Ishikawa (cell line): Measurements from ENCODE around the gene MYL6B.

ENCODE experiments used
- CEBPB ChIP-seq: IDR thresholded peaks from 2 replicates; pipeline ENCODE4 v1.6.1; 2012
- CREB1 ChIP-seq: IDR thresholded peaks from 2 replicates; pipeline ENCODE4 v1.6.1; 2012; ENCODE audit warnings: low read depth
- EGR1 ChIP-seq: IDR thresholded peaks from 2 replicates; pipeline ENCODE4 v1.6.1; 2012
- EP300 ChIP-seq: IDR thresholded peaks from 2 replicates; pipeline ENCODE4 v1.6.1; 2012; ENCODE audit warnings: borderline replicate concordance
- FOXM1 ChIP-seq: IDR thresholded peaks from 2 replicates; pipeline ENCODE4 v1.6.1; 2012; ENCODE audit warnings: low read depth, borderline replicate concordance
- MAX ChIP-seq: IDR thresholded peaks from 2 replicates; pipeline ENCODE4 v1.6.1; 2012
- NFIC ChIP-seq: IDR thresholded peaks from 2 replicates; pipeline ENCODE4 v1.6.1; 2012
- RAD21 ChIP-seq: IDR thresholded peaks from 2 replicates; pipeline ENCODE4 v1.6.1; 2012; ENCODE audit warnings: low read depth
- TAF1 ChIP-seq: IDR thresholded peaks from 2 replicates; pipeline ENCODE4 v1.6.1; 2012; ENCODE audit warnings: low read depth, mild to moderate bottlenecking
- TCF12 ChIP-seq: IDR thresholded peaks from 2 replicates; pipeline ENCODE4 v1.6.1; 2012; ENCODE audit warnings: low read depth
- TEAD4 ChIP-seq: IDR thresholded peaks from 2 replicates; pipeline ENCODE4 v1.6.1; 2012
- USF1 ChIP-seq: IDR thresholded peaks from 2 replicates; pipeline ENCODE4 v1.6.1; 2012
- YY1 ChIP-seq: IDR thresholded peaks from 2 replicates; pipeline ENCODE4 v1.6.1; 2012; ENCODE audit warnings: low read depth
- ZBTB7A ChIP-seq: IDR thresholded peaks from 2 replicates; pipeline ENCODE4 v1.6.1; 2012; ENCODE audit warnings: low read depth
- TF ChIP-seq, protein P1 (sequence below): IDR thresholded peaks from 2 replicates; pipeline ENCODE4 v1.6.1; 2012; ENCODE audit warnings: low read depth, mild to moderate bottlenecking

Gene MYL6B

GRCh38 chr12:56127485-56127887 lies 24.9 kb upstream of the MYL6B start:
- TF ChIP-seq NFIC (peak; percentile 30; the same call in 1 of the 2 replicates), MAX (no peak), CEBPB (no peak), FOXM1 (no peak)

DNA sequence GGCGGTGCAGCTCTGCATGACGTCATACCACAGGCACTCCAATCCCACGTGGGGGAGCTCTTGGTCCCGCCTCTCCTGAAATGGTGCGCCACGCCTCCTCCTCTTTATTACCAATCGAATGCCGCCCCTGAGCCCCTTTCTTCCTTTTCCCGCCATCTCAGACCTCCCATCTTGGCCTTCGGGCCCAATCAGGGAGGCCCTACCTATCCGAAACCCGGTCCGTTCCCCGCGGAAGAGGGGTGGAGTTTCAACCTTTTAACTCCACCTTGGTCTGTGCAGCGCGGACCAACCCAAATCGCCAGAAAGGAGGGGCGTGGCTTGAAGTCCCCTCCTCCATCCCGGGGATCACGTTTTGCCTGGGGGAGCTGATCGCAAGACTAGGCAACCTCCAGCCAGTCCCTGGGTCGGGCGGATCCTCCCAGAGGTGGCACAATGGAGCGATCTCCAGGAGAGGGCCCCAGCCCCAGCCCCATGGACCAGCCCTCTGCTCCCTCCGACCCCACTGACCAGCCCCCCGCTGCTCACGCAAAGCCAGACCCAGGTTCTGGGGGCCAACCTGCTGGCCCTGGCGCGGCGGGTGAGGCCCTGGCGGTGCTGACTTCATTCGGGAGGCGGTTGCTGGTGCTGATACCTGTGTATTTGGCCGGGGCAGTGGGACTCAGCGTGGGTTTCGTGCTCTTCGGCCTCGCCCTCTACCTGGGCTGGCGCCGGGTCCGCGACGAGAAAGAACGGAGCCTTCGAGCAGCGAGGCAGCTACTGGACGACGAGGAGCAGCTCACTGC lies 24.3 kb upstream of the MYL6B start, which contains the start of gene ESYT1:
TSS of gene ESYT1 (plus strand) at position 380 of the 782 bp plus-strand sequence. CDS start at position 433, 53 bp downstream.
- peak; percentile 72; the same call in 1 of the 2 replicates for TF ChIP-seq CREB1
- no peak for TF ChIP-seq CEBPB
- TF ChIP-seq USF1: peak; percentile 75
- no peak for TF ChIP-seq RAD21
- TF ChIP-seq YY1: no peak
- TF ChIP-seq EGR1: no peak
- TF ChIP-seq TAF1: peak; percentile 72
- peak; percentile 63; the same call in 1 of the 2 replicates for TF ChIP-seq TEAD4
- TF ChIP-seq MAX: peak; percentile 79
- peak; percentile 76; the same call in 1 of the 2 replicates for TF ChIP-seq ZBTB7A
- TF ChIP-seq TCF12: peak; percentile 51; the same call in 1 of the 2 replicates
- TF ChIP-seq EP300: no peak; the same call in 1 of the 2 replicates
- TF ChIP-seq FOXM1: no peak
- TF ChIP-seq, protein P1, sequence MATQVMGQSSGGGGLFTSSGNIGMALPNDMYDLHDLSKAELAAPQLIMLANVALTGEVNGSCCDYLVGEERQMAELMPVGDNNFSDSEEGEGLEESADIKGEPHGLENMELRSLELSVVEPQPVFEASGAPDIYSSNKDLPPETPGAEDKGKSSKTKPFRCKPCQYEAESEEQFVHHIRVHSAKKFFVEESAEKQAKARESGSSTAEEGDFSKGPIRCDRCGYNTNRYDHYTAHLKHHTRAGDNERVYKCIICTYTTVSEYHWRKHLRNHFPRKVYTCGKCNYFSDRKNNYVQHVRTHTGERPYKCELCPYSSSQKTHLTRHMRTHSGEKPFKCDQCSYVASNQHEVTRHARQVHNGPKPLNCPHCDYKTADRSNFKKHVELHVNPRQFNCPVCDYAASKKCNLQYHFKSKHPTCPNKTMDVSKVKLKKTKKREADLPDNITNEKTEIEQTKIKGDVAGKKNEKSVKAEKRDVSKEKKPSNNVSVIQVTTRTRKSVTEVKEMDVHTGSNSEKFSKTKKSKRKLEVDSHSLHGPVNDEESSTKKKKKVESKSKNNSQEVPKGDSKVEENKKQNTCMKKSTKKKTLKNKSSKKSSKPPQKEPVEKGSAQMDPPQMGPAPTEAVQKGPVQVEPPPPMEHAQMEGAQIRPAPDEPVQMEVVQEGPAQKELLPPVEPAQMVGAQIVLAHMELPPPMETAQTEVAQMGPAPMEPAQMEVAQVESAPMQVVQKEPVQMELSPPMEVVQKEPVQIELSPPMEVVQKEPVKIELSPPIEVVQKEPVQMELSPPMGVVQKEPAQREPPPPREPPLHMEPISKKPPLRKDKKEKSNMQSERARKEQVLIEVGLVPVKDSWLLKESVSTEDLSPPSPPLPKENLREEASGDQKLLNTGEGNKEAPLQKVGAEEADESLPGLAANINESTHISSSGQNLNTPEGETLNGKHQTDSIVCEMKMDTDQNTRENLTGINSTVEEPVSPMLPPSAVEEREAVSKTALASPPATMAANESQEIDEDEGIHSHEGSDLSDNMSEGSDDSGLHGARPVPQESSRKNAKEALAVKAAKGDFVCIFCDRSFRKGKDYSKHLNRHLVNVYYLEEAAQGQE: no peak
- TF ChIP-seq NFIC: no peak

DNA sequence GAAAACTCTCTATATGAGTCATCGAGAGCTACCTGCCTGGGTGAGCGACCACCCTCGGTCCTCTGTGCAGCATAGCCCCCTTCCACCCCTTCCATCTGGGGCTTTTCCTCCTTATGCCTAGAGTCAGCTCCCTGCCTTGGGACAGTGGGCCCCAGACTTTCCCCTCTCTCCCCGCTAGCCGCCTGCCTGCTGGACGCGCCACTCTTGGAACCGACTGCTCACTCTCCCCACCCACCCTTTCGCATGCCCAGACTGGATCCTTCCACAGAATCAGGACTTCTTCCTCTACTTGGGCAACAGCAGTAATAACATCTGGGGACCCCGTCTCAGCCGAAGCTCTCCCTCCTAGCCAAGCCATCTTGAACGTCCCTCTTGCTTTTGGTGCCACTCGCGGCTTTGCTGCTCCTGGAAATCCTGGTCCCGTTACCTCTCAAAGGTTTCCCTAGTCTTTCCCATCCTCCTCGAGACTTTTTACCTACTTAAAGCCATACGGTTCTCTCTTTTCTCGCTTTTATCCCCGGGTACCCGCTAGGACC lies 23.6 kb upstream of the MYL6B start:
- TF ChIP-seq NFIC (peak; percentile 5; the same call in 1 of the 2 replicates), YY1 (no peak)

DNA sequence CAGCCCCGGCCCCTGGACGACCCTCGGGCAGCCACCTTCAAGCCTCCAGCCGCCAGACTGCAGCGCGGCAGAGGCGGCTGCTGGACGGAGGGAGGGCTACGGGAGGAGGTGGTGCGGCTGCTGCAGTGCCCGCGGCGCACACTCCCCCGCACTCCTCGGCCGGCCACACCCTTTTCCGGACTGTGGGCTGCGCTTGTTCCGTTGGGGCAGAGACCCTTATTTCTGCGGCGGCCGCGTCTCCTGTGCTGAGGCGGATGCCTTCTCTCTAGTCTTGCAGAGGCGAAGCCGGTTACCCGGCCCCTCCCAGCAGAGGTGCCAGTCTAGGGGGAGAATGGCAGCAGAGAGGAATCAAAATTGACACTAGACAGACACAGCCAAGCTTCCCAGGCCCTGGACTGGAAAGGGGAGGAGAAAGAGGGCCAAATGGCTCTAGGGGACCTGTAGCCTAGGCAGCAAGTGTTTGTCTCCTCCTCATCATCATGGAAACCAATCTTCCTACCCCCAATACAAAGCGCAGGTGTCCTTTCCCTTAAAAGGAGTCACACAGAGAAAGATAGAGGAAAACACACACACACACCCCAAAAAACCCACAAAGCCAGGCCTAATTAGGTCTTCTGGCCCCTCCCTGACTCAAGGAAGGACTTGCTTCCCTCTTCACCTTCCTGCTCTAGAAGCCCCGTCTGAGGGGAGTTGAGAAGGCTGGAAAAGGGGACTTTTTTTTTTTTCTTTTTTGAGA lies 23.0 kb upstream of the MYL6B start:
- peak; percentile 82 for TF ChIP-seq ZBTB7A
- no peak for TF ChIP-seq EP300
- TF ChIP-seq FOXM1: no peak
- no peak for TF ChIP-seq TEAD4
- TF ChIP-seq RAD21: no peak
- TF ChIP-seq CREB1: no peak
- TF ChIP-seq TCF12: no peak
- no peak; the same call in 1 of the 2 replicates for TF ChIP-seq TAF1
- TF ChIP-seq, protein P1: no peak
- TF ChIP-seq MAX: no peak
- TF ChIP-seq CEBPB: no peak
- no peak for TF ChIP-seq USF1
- TF ChIP-seq NFIC: 0 out of 2 replicates have a peak, but pooled peaks have one; percentile 3
- no peak for TF ChIP-seq YY1
- TF ChIP-seq EGR1: peak; percentile 94

DNA sequence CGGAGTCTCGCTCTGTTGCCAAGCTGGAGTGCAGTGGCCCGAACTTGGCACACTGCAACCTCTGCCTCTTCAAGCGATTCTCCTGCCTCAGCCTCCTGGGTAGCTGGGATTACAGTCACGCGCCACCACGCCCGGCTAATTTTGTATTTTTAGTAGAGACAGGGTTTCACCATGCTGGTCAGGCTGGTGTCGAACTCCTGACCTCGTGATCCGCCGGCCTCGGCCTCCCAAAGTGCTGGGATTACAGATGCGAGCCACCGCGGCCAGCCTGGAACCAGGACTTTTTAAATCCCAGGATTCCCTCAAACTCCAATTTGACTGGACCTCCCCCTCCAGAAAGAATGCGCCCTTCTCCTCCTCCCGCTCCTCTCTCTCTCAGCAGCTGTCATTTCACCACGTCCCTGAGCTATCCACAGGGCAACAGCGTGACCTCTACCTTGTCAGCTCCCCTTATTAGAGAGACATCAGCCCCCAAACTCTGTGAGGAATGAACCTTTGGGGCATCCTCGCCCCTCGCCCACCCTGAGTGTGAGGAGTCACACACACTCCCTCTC lies 22.4 kb upstream of the MYL6B start:
- TF ChIP-seq TCF12: no peak
- no peak for TF ChIP-seq CREB1
- no peak for TF ChIP-seq ZBTB7A
- TF ChIP-seq MAX: no peak
- TF ChIP-seq, protein P1: no peak
- TF ChIP-seq EGR1: no peak
- TF ChIP-seq USF1: no peak
- no peak for TF ChIP-seq EP300
- TF ChIP-seq FOXM1: no peak
- TF ChIP-seq TEAD4: no peak
- TF ChIP-seq RAD21: no peak
- TF ChIP-seq NFIC: no peak
